HT-29 (cell line): ENCODE data around the gene TUBB3. TPM values are rescaled to one million over a fixed set of nuclear protein-coding genes. Genes with fewer than 3 reads are reported as not detected.
A peak's percentile ranks its signal among the peaks of the same experiment; 100 is the strongest.
"Not testable (repeated sequence)": the region's sequence is repeated elsewhere in the genome, so short reads cannot be mapped to it uniquely, and the experiment has no call there.

Experiments used
- DNase-seq: peaks from one replicate; pipeline ENCODE4 v3.0.0-alpha.2; 2015; ENCODE audit warnings: low spot score
- total RNA-seq: library from RNA; depleted of rRNA; stranded (reverse); fragments of >200 nt; shearing (Covaris generic); gene quantifications from 2 replicates; pipeline ENCODE4 v1.2.3, GENCODE V29; 2014

Gene TUBB3
- total RNA-seq, 1 experiment from 2014 or later = 8.7 TPM

- DNase-seq = no peak
Observed at GRCh38 chr16:89900885-89901284, 22.3 kb upstream of the TUBB3 start.

- no peak for DNase-seq
Observed at GRCh38 chr16:89902980-89903379, 20.2 kb upstream of the TUBB3 start.

- DNase-seq = no peak
Observed at GRCh38 chr16:89903908-89904515, 19.1 kb upstream of the TUBB3 start.

- DNase-seq = no peak
Observed at GRCh38 chr16:89904606-89905510, 18.3 kb upstream of the TUBB3 start.

GRCh38 chr16:89905511-89906139 lies 17.5 kb upstream of the TUBB3 start:
- no peak for DNase-seq

- DNase-seq = no peak
Observed at GRCh38 chr16:89906140-89907025, 16.8 kb upstream of the TUBB3 start.

- no peak for DNase-seq
Observed at GRCh38 chr16:89907055-89907814, 15.9 kb upstream of the TUBB3 start.

- DNase-seq = no peak
Observed at GRCh38 chr16:89908236-89908635, 14.9 kb upstream of the TUBB3 start.

- peak; percentile 73 for DNase-seq
Observed at GRCh38 chr16:89909777-89910716, 13.1 kb upstream of the TUBB3 start.

GRCh38 chr16:89910717-89911354 lies 12.3 kb upstream of the TUBB3 start:
- no peak for DNase-seq

- DNase-seq = no peak
Observed at GRCh38 chr16:89911375-89911774, 11.8 kb upstream of the TUBB3 start.

- no peak for DNase-seq
Observed at GRCh38 chr16:89912143-89912542, 11.0 kb upstream of the TUBB3 start.

- no peak for DNase-seq
Observed at GRCh38 chr16:89912627-89913026, 10.5 kb upstream of the TUBB3 start.

GRCh38 chr16:89913408-89914387 lies 9.4 kb upstream of the TUBB3 start:
- DNase-seq = no peak

- DNase-seq = not testable (repeated sequence)
Observed at GRCh38 chr16:89914642-89915285, 8.4 kb upstream of the TUBB3 start.

GRCh38 chr16:89915303-89916232 lies 7.6 kb upstream of the TUBB3 start:
- DNase-seq = no peak
